ENCODE measurements around the gene CASK.
"Not testable (repeated sequence)": the region's sequence is repeated elsewhere in the genome, so short reads cannot be mapped to it uniquely, and the experiment has no call there.

CASK gene

GRCh38 chrX:41720125-41720779 is 203.1 kb downstream of the CASK start:
- no peak for DNase-seq (ENCODE audit: low read depth)
- TF ChIP-seq, protein P1, sequence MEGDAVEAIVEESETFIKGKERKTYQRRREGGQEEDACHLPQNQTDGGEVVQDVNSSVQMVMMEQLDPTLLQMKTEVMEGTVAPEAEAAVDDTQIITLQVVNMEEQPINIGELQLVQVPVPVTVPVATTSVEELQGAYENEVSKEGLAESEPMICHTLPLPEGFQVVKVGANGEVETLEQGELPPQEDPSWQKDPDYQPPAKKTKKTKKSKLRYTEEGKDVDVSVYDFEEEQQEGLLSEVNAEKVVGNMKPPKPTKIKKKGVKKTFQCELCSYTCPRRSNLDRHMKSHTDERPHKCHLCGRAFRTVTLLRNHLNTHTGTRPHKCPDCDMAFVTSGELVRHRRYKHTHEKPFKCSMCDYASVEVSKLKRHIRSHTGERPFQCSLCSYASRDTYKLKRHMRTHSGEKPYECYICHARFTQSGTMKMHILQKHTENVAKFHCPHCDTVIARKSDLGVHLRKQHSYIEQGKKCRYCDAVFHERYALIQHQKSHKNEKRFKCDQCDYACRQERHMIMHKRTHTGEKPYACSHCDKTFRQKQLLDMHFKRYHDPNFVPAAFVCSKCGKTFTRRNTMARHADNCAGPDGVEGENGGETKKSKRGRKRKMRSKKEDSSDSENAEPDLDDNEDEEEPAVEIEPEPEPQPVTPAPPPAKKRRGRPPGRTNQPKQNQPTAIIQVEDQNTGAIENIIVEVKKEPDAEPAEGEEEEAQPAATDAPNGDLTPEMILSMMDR (IDR thresholded peaks at IDR 0.05; ENCODE audit: control insufficient read depth, extremely low read depth, insufficient read depth) = no peak
- H3K4me3 ChIP-seq (ENCODE audit: low read depth, low read length) = no peak overlapping the region

- H3K4me3 ChIP-seq (ENCODE audit: low read depth, low read length); DNase-seq (ENCODE audit: low read depth): not testable (repeated sequence)
Measured at GRCh38 chrX:41719610-41720009, 203.7 kb downstream of the CASK start.

DNA sequence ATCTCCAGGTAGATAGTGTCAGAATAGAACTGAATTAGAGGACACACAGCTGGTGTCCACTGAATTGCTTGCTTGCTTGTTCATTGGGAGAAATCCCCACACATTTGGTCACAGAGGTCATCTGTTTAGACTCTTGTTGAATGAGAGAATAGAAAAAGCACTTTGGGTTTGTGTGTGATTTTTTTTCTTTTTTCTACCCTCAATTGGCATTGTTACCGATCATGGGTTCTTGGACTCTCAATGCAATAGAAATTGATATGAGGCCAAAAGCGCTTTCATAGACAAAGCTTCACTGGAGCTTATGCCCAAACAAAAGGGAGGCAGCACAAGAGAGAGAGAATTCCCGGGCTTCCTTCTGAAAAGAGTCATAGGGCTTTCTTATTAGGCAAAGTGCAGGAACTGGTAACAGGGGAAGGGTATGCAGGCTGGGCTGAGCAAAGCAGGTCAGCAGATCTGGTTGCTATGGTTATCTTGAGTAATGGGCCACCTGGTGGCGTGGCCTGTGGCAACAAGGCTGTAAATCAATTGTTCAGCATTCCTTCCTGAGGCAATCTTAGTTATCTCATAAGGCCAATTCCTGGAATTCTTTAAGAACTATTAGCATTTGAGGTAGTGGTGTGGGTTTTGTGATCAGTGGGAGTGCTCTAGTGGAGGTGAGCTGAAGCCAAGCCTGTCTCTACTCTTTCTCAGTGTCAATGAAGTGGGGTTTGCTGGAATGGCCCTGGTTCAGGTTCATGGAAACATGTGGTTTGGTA is 204.7 kb downstream of the CASK start:
- H3K4me3 ChIP-seq (ENCODE audit: low read depth, low read length) = no peak overlapping the region
- DNase-seq (ENCODE audit: low read depth) = no peak
- TF ChIP-seq, protein P1 (IDR thresholded peaks at IDR 0.05; ENCODE audit: control insufficient read depth, extremely low read depth, insufficient read depth) = no peak

DNA sequence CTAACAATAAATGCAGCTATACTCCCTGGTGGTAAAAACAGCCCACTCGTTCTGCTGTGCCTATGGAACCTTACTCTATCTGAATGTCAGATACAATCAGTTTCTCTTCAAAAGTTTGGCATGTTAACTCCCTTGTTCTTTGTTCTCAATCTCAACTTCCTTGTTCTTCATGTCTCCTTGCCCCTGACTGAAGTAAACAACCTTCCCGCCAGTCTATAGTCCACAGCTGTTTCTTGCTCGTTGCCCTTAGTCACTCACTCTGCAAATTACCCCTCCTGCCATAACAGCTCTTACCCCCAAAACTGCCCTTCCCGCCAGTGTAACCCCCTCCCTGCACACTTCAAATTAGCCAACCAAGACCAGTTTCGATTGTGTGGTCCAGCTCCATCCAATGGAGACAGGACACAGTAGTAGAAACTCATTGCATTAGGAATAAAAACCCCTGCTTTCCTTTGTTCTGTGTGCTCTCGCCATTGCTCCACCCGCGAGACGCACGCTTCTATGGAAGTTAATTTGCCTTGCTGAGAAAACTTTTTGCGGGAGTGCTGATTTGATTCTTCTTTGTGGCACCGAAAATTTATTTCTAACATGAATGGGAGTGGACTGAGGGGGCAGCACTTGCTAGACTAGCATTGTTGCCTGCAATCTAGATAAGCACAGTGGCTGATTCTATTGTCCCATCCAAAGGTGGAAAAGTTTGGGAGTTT is 206.4 kb downstream of the CASK start:
- TF ChIP-seq, protein P1 (IDR thresholded peaks at IDR 0.05; ENCODE audit: control insufficient read depth, extremely low read depth, insufficient read depth) = no peak
- no peak overlapping the region for H3K4me3 ChIP-seq (ENCODE audit: low read depth, low read length)
- DNase-seq (ENCODE audit: low read depth) = no peak

- no peak overlapping the region for H3K4me3 ChIP-seq (ENCODE audit: low read depth, low read length)
- TF ChIP-seq, protein P1 (IDR thresholded peaks at IDR 0.05; ENCODE audit: control insufficient read depth, extremely low read depth, insufficient read depth) = no peak
- DNase-seq (ENCODE audit: low read depth) = no peak
Measured at GRCh38 chrX:41716222-41716621, 207.1 kb downstream of the CASK start.

GRCh38 chrX:41711021-41711667 is 212.2 kb downstream of the CASK start:
- TF ChIP-seq, protein P1 (IDR thresholded peaks at IDR 0.05; ENCODE audit: control insufficient read depth, extremely low read depth, insufficient read depth) = no peak
- no peak overlapping the region for H3K4me3 ChIP-seq (ENCODE audit: low read depth, low read length)
- no peak for DNase-seq (ENCODE audit: low read depth)

DNA sequence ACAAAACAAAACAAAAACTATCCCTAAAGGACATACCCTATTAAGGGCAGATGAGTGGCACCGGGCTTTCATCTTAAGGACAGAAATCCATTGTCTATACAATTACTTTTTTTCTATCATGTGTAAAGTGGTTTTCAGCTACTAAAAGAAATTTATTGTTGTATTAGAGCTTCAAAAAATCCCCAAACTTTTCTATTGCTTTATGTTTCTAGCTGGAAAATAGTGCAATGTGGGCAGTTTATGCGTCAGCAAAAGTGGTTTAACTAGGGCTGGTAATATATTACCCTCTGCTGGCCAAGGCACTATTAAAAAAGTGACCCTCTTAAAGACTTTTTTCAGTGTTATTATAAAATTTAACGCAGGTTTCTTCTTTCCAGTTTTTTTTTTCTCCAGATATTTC is 214.9 kb downstream of the CASK start:
- no peak overlapping the region for H3K4me3 ChIP-seq (ENCODE audit: low read depth, low read length)
- no peak for DNase-seq (ENCODE audit: low read depth)
- TF ChIP-seq, protein P1 (IDR thresholded peaks at IDR 0.05; ENCODE audit: control insufficient read depth, extremely low read depth, insufficient read depth) = no peak
